ENCODE results near the gene PLCH1.

PLCH1 gene

DNA sequence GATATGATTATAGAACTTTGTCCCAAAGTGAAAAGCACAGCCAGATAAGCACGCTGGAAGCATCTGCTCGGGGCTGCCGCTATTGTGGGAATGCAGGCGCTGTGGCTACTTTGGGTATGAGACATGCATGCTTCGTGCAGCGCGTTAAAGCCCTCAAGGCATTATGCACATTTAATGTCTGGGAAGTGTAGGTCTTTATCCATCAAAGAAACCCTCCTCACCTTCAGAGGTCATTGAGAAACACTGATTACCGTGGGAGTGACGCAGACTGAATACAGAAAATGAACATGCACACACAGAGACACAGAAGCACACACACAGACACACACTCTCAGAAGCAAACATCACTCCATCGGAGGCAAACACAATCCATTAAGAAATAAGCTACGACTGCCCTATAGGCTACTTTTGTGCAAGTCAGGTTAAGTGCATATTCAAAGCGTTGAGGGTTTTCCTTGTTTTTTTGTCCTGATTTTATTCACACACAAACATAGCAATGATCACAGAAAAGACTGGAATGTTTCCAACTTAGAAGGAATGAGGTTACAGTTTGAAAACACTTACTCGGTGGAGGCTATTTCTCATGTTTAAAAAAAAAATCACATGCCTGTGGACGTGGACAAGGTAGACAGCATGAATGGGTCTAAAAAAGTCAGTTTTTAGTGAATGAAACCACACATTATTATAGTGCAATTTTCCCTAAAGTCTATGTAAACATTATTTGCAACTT is 68.5 kb downstream of the PLCH1 start:
- H3K4me3 ChIP-seq (replicated peaks in 1 of 2; ENCODE audit: low read depth in 2 of 2, low read length in 2 of 2) = no peak overlapping the region
- TF ChIP-seq, protein P1, sequence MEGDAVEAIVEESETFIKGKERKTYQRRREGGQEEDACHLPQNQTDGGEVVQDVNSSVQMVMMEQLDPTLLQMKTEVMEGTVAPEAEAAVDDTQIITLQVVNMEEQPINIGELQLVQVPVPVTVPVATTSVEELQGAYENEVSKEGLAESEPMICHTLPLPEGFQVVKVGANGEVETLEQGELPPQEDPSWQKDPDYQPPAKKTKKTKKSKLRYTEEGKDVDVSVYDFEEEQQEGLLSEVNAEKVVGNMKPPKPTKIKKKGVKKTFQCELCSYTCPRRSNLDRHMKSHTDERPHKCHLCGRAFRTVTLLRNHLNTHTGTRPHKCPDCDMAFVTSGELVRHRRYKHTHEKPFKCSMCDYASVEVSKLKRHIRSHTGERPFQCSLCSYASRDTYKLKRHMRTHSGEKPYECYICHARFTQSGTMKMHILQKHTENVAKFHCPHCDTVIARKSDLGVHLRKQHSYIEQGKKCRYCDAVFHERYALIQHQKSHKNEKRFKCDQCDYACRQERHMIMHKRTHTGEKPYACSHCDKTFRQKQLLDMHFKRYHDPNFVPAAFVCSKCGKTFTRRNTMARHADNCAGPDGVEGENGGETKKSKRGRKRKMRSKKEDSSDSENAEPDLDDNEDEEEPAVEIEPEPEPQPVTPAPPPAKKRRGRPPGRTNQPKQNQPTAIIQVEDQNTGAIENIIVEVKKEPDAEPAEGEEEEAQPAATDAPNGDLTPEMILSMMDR (IDR thresholded peaks at IDR 0.05; ENCODE audit: low read depth, low read length) = no peak
- peak; percentile 27 to 36 for DNase-seq (ENCODE audit: low read depth in 2 of 2)

DNA sequence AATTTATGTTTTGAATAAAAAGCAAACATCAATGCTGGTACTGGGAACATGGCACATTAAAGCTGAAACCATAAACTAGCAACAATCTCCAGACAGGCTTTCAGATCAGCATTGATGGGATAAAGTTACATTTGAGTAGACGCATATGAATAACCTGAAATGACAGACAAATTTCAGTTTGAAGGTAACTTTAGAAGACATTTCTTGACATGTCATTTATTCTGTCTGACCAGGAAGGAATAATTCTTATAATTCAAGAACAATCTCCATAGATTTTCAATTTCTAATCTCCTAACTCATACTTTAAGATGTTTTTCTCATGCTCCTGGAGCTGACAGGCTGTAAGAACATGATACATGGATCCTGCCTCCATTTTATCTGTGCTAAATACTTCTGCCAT is 69.8 kb downstream of the PLCH1 start:
- TF ChIP-seq, protein P1 (IDR thresholded peaks at IDR 0.05; ENCODE audit: low read depth, low read length) = no peak
- no peak for DNase-seq (ENCODE audit: low read depth in 2 of 2)
- H3K4me3 ChIP-seq (replicated peaks in 1 of 2; ENCODE audit: low read depth in 2 of 2, low read length in 2 of 2) = no peak overlapping the region

DNA sequence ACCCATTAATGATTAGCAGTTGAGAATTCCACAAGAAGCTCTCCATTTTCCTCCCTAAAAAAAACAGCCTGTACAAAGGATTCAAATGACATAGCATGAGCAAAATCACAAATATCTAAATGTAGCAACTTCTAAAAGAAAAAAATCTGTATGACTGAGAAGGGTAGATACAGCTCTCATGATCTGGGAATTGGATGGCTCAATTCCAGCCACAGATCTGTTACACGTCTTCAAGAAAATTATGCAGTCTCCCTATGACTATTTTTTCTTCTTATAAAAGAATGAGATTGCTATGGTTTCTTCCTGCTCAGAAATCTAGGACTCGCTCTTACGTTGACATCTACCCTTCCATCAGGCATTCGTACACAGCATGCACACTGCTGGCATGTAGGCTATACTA is 71.5 kb downstream of the PLCH1 start:
- TF ChIP-seq, protein P1 (IDR thresholded peaks at IDR 0.05; ENCODE audit: low read depth, low read length) = no peak
- DNase-seq (ENCODE audit: low read depth in 2 of 2) = no peak
- no peak overlapping the region for H3K4me3 ChIP-seq (replicated peaks in 1 of 2; ENCODE audit: low read depth in 2 of 2, low read length in 2 of 2)

DNA sequence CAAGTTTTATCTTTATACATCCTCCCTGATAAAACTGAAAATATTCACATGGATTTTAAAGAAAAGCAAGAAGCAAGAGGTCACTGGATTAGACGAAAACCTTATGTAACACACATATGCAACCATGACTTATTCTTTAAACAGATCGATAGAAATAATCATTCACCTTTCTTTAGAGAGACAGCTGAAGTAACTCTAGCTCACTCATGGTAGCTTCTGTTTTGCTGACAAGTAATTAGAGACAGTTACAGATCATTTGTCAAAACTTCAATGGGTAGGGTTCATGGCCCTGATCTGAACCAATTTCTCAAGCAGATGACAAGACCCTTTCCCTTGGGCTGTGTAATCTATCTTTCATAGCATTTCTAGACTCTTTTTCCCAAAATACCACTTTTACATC is 74.5 kb downstream of the PLCH1 start:
- TF ChIP-seq, protein P1 (IDR thresholded peaks at IDR 0.05; ENCODE audit: low read depth, low read length) = no peak
- no peak overlapping the region for H3K4me3 ChIP-seq (replicated peaks in 1 of 2; ENCODE audit: low read depth in 2 of 2, low read length in 2 of 2)
- DNase-seq (ENCODE audit: low read depth in 2 of 2) = no peak

DNA sequence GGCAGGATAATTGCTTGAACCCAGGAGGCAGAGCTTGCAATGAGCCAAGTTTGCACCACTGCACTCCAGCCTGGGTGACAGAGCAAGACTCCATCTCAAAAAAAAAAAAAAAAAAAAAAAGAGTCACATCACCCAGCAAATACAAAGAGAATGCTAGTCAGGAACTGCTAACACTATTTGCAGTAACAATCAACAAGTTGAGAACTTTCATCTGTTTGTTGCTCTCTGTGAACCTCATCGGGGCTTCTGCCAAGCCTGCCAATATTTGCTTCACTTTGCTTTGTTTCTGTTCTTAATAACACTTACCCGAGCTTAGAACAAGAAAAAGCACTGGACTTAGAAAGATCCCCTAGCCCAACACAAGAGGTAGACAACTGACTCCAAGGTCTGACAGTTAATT is 76.9 kb downstream of the PLCH1 start:
- no peak for DNase-seq (ENCODE audit: low read depth in 2 of 2)
- TF ChIP-seq, protein P1 (IDR thresholded peaks at IDR 0.05; ENCODE audit: low read depth, low read length) = no peak
- no peak overlapping the region for H3K4me3 ChIP-seq (replicated peaks in 1 of 2; ENCODE audit: low read depth in 2 of 2, low read length in 2 of 2)

DNA sequence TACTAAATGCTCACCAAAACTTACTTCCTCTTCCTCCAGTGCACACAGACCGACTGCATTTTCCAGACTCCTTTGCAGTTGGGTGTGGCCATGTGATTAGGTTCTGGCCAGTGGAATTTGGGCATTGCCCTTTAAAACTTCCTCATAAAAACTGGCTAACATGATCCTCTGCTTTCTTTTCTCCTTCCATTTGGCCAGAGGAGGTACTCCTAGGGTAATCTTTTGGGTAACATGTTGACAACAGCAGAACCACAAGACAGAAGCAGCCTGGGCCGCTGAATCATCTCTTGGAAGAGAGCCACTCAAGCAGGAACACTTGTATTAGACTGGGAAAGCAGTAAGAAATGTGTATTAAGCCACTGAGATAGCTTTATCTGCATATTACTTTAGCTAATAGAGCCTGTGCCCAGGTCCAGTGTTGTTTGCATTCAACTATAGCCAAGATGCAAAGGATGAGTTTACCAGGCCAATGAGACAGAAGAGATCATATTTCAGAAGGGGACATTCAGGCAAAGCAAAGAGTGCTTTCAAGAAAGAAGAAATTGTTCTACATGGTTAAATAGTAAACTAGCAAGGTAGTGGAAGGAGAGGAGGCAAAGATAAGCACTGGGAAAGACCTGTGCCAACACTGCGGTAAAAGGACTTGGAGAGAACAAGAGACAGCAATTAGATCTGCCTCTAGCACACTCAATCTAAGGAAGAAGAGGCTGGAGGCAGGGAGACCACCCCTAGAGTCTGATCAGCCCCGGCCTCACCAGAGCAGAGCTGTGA is 79.8 kb downstream of the PLCH1 start:
- no peak overlapping the region for H3K4me3 ChIP-seq (replicated peaks in 1 of 2; ENCODE audit: low read depth in 2 of 2, low read length in 2 of 2)
- TF ChIP-seq, protein P1 (IDR thresholded peaks at IDR 0.05; ENCODE audit: low read depth, low read length) = no peak
- DNase-seq (ENCODE audit: low read depth in 2 of 2) = peak; percentile 87 to 91
